Measurements from ENCODE around the gene MRPS18A.

MRPS18A gene

DNA sequence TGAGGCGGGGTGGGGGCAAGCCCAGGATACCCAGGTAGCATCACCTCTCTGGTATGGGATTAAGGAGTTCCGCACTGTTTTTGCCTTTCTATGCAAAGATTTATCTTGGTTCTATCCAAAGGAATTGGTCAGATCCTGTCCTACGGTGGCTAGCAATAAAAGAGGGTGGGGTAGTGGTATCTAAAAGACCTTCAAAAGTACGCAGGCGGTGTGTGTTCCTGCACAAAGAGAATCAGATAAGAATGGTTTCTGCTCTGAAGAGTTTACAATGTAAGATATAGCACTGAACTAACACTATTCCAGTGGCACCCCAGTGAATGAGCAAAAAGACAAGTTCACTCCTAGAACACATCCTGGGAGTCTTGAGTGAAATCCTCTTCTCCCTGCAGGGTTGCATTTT lies 6.3 kb downstream of the MRPS18A start:
- TF ChIP-seq, protein P1, sequence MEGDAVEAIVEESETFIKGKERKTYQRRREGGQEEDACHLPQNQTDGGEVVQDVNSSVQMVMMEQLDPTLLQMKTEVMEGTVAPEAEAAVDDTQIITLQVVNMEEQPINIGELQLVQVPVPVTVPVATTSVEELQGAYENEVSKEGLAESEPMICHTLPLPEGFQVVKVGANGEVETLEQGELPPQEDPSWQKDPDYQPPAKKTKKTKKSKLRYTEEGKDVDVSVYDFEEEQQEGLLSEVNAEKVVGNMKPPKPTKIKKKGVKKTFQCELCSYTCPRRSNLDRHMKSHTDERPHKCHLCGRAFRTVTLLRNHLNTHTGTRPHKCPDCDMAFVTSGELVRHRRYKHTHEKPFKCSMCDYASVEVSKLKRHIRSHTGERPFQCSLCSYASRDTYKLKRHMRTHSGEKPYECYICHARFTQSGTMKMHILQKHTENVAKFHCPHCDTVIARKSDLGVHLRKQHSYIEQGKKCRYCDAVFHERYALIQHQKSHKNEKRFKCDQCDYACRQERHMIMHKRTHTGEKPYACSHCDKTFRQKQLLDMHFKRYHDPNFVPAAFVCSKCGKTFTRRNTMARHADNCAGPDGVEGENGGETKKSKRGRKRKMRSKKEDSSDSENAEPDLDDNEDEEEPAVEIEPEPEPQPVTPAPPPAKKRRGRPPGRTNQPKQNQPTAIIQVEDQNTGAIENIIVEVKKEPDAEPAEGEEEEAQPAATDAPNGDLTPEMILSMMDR (IDR thresholded peaks at IDR 0.05; ENCODE audit: low read depth, low read length), result no peak
- no peak for DNase-seq (ENCODE audit: extremely low read depth, low read depth)

DNA sequence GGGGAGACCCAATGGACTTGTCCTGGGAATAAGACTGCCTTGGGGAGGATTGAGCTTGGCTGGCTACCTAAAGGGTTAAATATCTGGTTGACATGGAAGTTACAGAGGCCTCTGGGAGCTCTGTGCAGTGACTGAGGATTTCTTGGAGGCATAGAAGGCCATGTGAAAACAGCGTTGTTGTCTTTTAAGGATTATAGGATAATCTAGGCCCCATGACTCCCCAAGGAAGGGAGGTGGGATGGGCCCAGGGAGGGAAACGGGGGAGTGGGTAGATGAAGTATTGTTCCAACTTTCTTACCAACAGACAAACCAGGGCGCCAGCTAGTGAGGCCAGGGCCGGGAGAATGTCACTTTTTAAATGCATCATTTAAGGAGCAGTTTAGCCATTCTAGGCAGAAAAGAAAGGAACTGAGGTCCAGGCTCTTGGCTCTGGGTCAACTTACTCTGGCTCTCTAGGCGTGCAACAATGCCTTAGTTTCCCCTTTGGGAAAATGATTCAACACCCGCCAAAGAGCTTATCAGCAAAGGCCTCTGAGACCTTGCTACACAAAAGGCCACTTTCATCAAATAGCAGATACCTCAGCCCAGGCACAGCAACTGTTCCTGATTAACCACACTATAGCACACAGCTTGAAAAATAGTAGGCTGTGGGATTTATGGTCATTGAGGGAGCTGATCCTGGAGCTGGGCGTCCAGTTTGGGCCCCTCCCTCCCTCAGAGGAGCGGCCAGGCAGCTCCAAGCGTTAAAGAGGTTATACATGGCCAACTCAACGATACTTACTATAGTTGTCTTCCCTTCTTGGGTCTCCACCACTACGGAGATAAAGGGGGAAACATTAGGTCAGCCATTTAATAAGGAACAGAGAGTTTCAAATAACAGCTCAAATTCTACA lies 7.0 kb downstream of the MRPS18A start:
- DNase-seq (ENCODE audit: extremely low read depth, low read depth), result no peak
- TF ChIP-seq, protein P1 (IDR thresholded peaks at IDR 0.05; ENCODE audit: low read depth, low read length), result no peak

DNA sequence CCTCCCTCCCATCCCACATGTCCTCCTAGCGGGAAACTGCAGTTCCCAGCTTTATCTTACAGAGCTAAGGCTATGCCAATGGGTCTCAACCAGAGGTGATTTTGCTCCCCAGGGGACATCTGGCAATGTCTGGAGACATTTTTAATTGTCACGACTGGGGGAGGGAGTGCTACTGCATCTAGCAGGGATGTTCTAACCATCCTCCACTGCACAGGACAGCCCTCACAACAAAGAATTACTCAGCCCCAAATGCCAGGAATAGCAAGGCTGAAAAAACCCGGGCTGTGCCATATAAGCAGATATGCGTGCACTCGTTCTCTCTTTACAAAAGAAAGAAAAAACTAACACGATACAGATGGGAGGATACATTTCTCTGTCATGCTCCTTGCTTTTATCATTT lies 8.5 kb downstream of the MRPS18A start:
- DNase-seq (ENCODE audit: extremely low read depth, low read depth), result no peak
- TF ChIP-seq, protein P1 (IDR thresholded peaks at IDR 0.05; ENCODE audit: low read depth, low read length), result no peak

DNA sequence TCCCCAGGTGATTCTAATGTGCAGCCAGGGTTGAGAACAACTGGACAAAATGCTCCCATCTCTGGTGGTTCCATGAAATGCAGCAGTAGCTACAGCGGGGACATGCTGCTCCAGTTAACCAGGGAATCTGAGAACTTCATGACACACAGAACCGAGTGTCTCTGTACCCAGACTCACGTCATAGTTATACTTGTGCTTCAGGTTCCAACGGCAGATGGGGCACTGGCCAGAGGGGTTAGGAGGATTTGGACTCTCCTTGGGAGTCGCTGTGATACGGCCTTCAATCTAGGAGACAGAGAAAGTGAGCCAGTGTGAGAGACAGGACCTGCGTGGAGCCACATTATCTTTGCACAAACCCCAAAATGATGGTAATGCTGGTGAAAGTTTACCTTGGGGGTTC lies 9.2 kb downstream of the MRPS18A start:
- no peak for DNase-seq (ENCODE audit: extremely low read depth, low read depth)
- TF ChIP-seq, protein P1 (IDR thresholded peaks at IDR 0.05; ENCODE audit: low read depth, low read length), result no peak

DNA sequence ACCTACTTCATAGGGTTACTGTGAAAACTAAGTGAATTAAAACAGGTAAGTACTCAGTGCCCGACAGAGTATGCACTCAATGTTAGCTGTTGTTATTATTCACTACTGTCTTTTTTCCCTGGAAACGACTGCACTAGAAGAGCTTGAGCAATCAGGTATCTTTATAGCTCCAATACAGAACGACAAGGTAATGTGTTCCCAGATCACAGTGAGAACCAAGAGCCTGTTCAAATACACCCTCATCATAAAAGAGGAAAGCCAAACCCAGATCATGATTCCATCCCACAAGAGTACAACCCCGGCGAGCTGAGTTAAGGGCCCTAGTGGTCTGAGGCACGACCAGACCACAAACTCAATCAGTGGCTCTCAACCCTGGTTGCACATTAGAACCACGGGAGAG lies 9.8 kb downstream of the MRPS18A start:
- TF ChIP-seq, protein P1 (IDR thresholded peaks at IDR 0.05; ENCODE audit: low read depth, low read length), result no peak
- no peak for DNase-seq (ENCODE audit: extremely low read depth, low read depth)

DNA sequence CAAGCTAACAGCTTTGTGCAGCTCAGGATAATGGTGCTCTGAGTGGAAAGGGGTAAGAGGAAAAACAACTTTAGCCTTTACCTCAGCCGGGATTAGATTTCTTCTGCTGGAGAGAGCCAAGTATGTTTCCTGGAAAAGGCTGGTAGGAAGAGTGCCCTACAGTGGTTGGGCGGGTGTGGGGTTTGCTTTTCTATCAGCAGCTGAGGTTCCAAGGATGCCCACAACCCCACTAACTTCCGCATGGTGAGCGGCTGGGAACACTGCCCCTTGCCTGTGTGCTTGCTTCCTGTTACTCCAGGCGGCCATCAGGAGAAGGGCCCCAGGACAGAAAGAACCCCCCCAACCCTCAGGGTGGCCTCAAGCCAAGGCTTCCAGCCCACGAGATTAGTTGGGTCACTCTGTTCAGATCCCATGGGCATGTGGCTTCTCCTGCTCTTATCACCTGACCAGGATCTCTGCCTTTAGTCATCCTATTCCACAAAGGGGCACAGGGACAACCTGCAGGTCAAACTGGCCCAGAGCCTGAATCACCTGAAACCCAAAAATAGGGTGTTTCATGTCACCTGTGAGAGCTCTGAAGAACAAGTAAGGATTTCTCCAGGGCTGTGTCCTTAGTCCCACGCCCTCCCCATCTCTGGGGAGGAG lies 10.5 kb downstream of the MRPS18A start:
- DNase-seq (ENCODE audit: extremely low read depth, low read depth), result no peak
- TF ChIP-seq, protein P1 (IDR thresholded peaks at IDR 0.05; ENCODE audit: low read depth, low read length), result no peak

DNA sequence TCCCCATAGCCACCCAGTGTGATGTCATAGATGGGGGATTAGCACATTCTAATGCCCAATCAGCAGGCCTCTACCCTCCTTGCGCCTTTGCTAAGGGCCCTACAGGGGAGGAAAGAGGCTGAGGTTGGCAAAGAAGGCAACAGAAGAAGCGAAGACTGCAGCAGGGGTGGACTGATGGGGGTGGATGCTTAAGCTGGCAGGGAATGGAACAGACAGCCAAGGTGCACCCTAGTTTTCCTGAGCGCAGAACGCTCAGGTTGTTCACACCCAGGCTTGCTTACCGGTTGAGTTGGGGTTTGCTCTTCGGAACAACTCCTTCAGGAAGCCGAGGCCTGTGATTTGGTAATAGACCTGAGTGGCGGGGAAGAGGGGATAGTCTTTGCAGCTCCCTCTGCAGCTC lies 12.7 kb downstream of the MRPS18A start:
- TF ChIP-seq, protein P1 (IDR thresholded peaks at IDR 0.05; ENCODE audit: low read depth, low read length), result no peak
- DNase-seq (ENCODE audit: extremely low read depth, low read depth), result no peak
